22Rv1 (cell line): ENCODE data around the gene COPS3.

Experiments used
- ZFX ChIP-seq: fragments of 450-650 bp; IDR thresholded peaks from 2 replicates; pipeline ENCODE4 v1.6.1; 2017; ENCODE audit warnings: antibody characterized with exemption, borderline replicate concordance
- TF ChIP-seq, protein P1 (sequence below): fragments of 450-650 bp; IDR thresholded peaks from 2 replicates; pipeline ENCODE4 v1.5.1; 2017; ENCODE audit warnings: mild to moderate bottlenecking

GRCh38 chr17:17231621-17232302 lies 49.3 kb downstream of the COPS3 start:
- TF ChIP-seq, protein P1, sequence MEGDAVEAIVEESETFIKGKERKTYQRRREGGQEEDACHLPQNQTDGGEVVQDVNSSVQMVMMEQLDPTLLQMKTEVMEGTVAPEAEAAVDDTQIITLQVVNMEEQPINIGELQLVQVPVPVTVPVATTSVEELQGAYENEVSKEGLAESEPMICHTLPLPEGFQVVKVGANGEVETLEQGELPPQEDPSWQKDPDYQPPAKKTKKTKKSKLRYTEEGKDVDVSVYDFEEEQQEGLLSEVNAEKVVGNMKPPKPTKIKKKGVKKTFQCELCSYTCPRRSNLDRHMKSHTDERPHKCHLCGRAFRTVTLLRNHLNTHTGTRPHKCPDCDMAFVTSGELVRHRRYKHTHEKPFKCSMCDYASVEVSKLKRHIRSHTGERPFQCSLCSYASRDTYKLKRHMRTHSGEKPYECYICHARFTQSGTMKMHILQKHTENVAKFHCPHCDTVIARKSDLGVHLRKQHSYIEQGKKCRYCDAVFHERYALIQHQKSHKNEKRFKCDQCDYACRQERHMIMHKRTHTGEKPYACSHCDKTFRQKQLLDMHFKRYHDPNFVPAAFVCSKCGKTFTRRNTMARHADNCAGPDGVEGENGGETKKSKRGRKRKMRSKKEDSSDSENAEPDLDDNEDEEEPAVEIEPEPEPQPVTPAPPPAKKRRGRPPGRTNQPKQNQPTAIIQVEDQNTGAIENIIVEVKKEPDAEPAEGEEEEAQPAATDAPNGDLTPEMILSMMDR, result no peak
- TF ChIP-seq ZFX, result no peak
